ENCODE data around the gene MACF1. TPM values are rescaled to one million over a fixed set of nuclear protein-coding genes. Genes with fewer than 3 reads are reported as not detected.
"Not testable (repeated sequence)": the region's sequence is repeated elsewhere in the genome, so short reads cannot be mapped to it uniquely, and the experiment has no call there.

Gene MACF1
- total RNA-seq, 1 donor = 284 TPM

DNA sequence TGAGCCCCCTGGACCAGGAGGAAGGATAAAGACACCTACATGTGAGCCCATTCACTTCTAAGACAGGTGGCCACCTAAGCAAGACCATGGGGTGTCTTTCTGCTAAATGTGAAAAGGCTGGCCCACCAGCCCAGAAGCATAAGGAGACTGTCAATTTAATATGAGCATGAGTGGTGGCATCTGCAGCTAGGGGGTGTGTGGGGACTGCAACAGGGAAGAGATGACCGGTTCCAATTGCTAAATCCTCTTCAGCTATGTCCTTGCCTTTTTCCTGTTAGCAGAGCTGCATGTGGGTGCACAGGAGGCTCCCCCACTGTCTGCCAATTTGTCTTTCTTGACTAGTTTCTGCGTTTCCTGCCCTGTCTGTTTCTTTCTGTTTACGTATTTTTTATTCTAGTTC is 264.7 kb downstream of the MACF1 start:
- TF ChIP-seq, protein P1, sequence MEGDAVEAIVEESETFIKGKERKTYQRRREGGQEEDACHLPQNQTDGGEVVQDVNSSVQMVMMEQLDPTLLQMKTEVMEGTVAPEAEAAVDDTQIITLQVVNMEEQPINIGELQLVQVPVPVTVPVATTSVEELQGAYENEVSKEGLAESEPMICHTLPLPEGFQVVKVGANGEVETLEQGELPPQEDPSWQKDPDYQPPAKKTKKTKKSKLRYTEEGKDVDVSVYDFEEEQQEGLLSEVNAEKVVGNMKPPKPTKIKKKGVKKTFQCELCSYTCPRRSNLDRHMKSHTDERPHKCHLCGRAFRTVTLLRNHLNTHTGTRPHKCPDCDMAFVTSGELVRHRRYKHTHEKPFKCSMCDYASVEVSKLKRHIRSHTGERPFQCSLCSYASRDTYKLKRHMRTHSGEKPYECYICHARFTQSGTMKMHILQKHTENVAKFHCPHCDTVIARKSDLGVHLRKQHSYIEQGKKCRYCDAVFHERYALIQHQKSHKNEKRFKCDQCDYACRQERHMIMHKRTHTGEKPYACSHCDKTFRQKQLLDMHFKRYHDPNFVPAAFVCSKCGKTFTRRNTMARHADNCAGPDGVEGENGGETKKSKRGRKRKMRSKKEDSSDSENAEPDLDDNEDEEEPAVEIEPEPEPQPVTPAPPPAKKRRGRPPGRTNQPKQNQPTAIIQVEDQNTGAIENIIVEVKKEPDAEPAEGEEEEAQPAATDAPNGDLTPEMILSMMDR (IDR thresholded peaks at IDR 0.05; ENCODE audit: insufficient read depth, low read length) = no peak
- H3K4me3 ChIP-seq (ENCODE audit: low read depth, low read length) = no peak overlapping the region
- no peak for DNase-seq (ENCODE audit: low read depth)

DNA sequence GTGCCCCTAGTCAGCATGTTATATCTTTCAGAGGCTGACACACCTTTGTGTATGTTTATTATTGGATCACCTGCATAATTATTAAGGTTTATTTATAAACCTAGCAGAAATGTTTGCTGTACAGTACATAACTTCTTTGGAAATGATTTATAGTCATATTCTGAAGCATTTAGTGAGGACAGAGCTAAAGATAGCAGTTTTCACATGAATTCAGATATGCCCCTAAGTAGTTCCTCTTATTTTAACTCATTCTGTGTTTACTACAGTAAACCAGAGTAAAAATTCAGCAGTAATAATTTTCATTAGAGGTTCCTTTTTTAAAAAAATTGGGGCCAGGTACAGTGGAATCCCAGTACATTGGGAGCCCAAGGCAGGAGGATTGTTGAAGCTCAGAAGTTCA is 265.5 kb downstream of the MACF1 start:
- no peak overlapping the region for H3K4me3 ChIP-seq (ENCODE audit: low read depth, low read length)
- no peak for DNase-seq (ENCODE audit: low read depth)
- TF ChIP-seq, protein P1 (IDR thresholded peaks at IDR 0.05; ENCODE audit: insufficient read depth, low read length) = no peak

- TF ChIP-seq, protein P1 (IDR thresholded peaks at IDR 0.05; ENCODE audit: insufficient read depth, low read length) = no peak
- DNase-seq (ENCODE audit: low read depth) = no peak
- no peak overlapping the region for H3K4me3 ChIP-seq (ENCODE audit: low read depth, low read length)
Observed at GRCh38 chr1:39472826-39473225, 268.3 kb downstream of the MACF1 start.

- TF ChIP-seq, protein P1 (IDR thresholded peaks at IDR 0.05; ENCODE audit: insufficient read depth, low read length) = no peak
- no peak overlapping the region for H3K4me3 ChIP-seq (ENCODE audit: low read depth, low read length)
- no peak for DNase-seq (ENCODE audit: low read depth)
Observed at GRCh38 chr1:39473324-39473723, 268.8 kb downstream of the MACF1 start.

- TF ChIP-seq, protein P1 (IDR thresholded peaks at IDR 0.05; ENCODE audit: insufficient read depth, low read length) = no peak
- no peak for DNase-seq (ENCODE audit: low read depth)
- H3K4me3 ChIP-seq (ENCODE audit: low read depth, low read length) = no peak overlapping the region
Observed at GRCh38 chr1:39474810-39475209, 270.3 kb downstream of the MACF1 start.

- DNase-seq (ENCODE audit: low read depth); H3K4me3 ChIP-seq (ENCODE audit: low read depth, low read length): not testable (repeated sequence)
Observed at GRCh38 chr1:39475551-39475950, 271.1 kb downstream of the MACF1 start.

DNA sequence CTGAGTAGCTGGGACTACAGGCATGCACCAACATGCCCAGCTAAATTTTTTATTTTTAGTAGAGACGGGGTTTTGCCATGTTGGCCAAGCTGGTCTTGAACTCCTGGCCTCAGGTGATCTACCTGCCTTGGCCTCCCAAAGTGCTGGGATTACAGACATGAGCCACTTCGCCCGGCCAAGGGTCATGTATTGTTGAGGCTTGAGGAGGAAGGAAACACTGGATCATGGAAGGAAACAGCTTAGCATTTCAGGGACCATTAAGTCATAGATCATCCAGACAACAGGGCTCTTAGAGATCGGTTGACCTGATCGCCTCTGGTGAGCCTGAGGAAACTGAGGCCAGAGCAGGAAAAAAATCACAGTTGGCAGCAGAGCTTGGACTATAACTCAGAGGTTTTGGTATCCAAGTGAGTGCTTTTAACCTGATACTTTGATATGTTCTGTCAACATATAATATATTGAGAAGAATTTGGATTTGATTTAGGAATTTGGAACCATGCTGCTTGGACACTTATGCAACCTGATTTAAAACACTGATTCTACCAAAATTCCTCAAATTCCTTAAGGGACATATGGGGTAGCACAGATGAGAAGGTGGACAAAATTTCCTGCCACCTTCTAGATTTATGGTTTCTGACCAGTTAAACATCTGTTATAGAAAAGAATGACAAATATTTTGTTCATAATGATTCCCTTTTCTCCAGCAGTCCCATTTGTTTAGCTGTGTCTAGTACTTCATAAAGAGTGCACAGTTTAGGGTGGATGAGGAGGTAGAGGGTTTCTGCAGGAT is 273.8 kb downstream of the MACF1 start:
- peak; percentile 11 for DNase-seq (ENCODE audit: low read depth)
- no peak overlapping the region for H3K4me3 ChIP-seq (ENCODE audit: low read depth, low read length)
- TF ChIP-seq, protein P1 (IDR thresholded peaks at IDR 0.05; ENCODE audit: insufficient read depth, low read length) = no peak

Measured in fibroblast of the aortic adventitia (primary cell).